Stimulated activated CD8-positive, alpha-beta memory T cell treated with anti-CD3 and anti-CD28 coated beads, Interleukin-15, amount 100 ng/mL, for 1 hour (primary cell): Measurements from ENCODE around the gene KLK6.
"Not testable (repeated sequence)": the region's sequence is repeated elsewhere in the genome, so short reads cannot be mapped to it uniquely, and the experiment has no call there.

ENCODE experiments used
- DNase-seq: peaks from one replicate; pipeline ENCODE4 v3.0.0-alpha.2; 2020; ENCODE audit warnings: low read depth

The KLK6 gene

DNA sequence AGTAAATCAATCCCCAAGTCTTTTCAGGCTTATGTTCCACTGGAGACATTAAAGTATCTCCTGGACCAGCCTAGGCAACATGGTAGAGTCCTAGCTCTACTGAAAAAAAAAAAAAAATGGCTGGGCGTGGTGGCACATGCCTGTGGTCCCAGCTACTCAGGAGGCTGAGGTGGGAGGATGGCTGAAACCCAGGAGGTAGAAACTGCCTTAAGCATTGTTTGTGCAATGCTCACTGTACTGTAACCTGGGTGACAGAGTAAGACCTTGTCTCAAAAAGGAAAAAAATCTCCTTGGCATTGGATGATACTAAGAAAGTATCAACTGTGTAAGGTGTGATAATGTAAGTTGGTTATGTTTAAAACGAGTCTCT is 23.3 kb upstream of the KLK6 start:
- no peak for DNase-seq

DNA sequence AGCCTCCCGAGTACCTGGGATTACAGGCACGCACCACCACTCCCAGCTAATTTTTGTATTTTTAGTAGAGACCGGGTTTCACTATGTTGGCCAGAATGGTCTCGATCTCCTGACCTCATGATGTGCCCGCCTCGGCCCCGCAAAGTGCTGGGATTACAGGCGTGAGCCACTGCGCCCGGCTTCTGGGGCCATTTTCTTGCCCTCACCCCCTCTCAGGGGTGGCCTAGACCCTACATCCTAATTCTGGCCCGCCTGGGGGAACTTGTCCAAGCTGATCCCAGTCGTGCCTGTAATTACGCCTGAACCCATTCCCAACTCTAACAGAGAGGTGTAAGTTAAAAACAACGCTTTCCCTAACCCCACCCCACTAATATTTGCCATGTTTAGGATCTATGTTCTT is 15.0 kb upstream of the KLK6 start:
- not testable (repeated sequence) for DNase-seq

DNA sequence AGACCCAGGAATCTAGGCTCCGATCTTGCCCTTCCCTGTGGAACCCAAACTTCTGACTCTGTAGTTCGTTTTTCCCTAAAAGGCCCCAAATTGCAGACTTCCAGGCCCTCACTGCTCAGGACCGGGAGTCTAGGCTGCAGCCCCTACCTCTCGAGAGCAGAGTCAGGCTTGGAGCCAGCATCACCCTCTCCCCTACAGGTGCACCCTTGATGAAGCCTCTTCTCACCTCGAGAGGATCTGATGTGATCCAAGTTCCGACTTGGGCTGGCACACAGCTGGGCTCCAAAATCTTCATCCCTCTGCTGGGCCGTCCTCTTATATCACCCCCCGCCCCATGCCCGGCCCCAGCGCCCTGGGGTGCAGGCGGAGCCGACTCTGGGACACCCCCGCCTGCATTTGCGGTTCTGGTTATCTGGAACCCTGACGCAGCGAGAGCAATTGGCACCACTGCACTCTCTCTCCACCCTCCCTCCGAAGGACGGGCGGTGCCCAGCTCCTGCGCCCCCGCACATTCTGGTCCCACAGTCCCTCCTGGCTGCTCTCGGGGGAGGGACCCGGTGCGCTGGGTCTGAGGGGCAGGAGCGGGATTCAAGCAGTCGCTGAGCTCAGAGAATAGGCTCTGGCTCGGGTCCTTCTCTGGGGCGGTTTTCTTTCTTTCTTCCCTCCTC is 14.4 kb upstream of the KLK6 start, which contains the start of gene KLK7:
Gene KLK7, minus strand, starts transcription at position 293 of the 668 bp plus-strand sequence. CDS start 1,518 bp downstream, outside the sequence.
- no peak for DNase-seq

DNA sequence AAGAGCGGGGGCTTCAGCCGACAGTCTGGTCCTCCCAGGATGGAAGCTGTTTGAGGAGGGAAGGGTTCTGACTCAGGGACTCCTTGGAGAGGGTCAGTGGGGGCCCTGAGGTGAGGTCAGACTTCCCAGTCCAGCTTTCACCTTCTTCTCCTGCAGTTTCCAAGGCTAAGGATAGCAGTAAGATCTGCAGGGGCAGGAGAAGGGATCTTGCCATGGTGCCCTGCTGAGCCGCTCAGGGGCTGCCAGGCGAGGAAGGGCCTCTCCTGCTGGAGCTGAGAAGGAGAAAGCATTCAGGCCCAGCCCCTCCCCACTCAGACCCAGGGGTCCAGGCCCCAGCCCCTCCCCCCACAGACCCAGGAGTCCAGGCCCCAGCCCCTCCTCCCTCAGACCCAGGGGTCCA is 12.8 kb upstream of the KLK6 start:
- no peak for DNase-seq

DNA sequence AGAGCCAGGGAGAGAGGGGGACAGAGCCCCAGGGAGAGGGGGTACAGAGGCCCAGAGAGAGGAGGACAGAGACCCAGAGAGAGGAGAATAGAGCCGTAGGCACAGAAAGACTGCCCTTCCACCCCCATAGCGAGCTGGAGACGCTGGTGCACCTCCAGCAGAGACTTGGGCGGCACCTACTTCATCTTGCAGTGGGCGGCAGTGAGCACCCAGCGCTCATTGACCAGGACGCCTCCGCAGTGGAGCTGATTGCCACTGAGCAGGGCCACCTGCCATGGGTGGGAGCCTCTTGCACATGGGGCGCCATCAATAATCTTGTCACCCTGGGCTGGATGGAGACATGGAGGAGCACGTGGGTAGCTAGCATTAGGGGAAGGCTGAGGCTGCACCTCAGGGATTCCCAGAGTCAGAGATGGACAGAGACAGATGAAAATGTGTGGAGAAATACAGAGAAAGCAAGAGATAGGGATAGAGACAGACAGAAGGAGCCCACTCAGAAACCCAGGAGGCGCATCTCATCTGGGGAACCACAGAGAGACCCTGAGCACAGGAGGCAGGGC is 12.3 kb upstream of the KLK6 start:
- DNase-seq, result no peak

DNA sequence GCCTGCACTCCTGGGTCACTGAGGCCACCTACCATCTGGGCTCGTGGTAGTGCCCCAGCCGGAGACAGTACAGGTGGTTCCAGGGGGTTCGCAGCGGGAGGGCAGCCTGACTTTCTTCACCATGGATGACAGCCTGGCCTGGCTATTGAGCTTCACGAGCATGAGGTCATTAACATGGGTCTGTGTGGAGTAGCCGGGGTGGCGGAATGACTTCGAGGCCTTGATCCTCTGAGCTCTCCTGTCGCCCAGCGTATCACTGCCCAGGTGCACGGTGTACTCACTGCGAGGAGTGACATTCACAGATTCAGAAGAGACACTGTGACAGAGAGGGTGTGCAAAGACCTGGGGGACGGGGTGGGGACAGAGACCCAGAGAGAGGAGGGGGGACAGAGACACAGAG is 10.8 kb upstream of the KLK6 start:
- no peak for DNase-seq

DNA sequence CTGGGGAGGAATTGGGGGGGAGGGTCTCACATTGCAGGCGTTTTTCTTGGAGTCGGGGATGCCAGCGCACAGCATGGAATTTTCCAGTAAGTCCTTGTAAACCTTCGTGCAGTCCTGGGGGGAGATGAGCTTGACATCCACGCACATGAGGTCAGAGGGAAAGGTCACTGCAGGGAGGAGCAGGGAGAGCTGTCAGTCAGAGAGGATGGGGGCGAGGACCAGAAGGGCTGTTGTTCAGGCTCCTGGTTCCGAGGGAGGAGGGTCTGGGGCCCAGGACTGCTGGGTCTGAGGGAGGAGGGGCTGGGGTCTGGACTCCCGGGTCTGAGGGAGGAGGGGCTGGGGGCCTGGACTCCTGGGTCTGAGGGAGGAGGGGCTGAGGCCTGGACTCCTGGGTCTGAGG is 10.4 kb upstream of the KLK6 start:
- no peak for DNase-seq

DNA sequence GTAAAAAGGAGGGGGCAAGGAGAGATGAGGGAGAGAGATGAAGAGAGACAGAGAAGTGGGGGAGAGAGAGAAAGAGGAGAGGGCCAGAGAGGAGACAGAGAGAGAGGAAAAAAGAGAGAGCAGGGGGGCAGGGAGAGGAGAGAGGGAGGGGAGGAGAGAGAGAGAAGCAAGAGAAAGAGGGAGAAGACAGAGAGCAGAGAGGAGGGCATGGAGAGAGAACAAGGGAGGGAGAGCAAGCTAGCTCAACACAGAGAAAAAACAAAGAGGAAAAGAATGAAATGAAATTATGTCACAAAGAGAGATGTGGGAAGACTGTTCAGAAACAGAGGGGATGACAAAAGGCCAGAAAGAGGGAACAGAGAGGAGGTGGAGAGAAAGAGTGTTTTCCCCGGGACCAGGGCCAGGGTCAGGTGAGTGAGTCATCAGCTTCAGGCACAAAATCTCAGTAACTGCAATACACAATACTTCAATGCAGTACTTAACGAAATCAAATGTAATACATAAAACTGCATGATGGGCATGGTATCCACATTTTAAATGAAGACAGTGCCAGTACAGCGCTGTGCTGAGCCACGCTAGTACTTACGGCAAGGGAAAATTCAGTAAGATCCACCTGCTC is 9.5 kb upstream of the KLK6 start:
- no peak for DNase-seq

DNA sequence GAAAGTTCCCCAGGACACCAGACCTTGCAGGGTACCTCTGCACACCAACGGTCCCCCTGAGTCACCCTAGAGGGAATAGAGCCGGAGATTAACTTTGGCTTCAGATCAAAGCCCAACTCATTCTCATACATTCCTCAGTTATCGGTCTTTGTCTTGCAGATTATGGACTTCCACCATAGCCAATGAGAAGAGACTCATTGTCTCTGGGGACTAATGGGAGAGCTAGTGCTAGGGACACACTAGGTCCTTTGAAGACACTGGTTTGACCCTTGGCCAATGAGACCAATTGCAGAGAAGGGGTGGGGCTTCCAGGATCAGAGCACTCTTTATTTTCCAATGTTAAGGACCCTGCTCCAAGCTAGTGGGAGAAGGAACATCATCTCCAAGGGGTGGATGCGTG is 8.2 kb upstream of the KLK6 start:
- DNase-seq, result no peak

DNA sequence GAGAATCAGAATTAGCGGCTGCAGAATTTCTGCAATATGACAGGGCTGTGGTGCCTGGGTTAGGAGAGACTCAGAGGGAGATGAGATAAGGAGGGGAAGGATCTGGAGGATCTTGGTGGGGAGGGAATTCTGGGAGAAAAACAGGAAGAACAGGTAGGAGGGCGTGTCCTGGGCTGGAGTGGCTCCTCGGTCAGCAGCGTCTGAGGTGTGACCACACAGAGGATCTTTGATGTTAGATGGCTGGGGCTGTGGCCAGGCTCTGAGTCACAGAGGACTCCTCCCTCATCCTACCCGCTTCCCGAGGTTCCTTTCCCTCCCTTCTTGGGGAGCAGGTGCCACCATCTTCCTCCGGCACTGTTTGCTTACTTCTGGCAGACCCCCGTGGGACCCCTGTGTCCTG is 6.4 kb upstream of the KLK6 start:
- no peak for DNase-seq

DNA sequence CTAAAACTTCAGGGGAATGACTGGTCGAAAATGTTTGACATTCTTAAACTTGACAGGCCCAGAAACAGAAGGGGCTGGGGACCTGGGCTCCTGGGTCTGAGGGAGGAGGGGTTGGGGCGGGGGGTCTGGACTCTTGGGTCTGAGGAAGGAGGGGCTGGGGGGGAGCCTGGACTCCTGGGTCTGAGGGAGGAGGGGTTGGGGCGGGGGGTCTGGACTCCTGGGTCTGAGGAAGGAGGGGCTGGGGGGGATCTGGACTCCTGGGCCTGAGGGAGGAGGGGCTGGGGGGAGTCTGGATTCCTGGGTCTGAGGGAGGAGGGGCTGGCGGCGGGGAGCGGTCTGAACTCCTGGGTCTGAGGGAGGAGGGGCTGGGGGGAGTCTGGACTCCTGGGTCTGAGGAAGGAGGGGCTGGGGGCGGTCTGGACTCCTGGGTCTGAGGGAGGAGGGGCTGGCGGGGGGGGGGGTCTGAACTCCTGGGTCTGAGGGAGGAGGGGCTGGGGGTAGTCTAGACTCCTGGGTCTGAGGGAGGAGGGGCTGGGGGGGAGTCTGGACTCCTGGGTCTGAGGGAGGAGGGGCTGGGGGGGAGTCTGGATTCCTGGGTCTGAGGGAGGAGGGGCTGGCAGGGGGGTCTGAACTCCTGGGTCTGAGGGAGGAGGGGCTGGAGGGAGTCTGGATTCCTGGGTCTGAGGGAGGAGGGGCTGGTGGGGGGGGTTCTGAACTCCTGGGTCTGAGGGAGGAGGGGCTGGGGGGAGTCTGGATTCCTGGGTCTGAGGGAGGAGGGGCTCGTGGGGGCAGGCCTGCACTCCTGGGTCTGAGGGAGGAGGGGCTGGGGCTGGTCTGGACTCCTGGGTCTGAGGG is 5.5 kb upstream of the KLK6 start:
- DNase-seq, result no peak

DNA sequence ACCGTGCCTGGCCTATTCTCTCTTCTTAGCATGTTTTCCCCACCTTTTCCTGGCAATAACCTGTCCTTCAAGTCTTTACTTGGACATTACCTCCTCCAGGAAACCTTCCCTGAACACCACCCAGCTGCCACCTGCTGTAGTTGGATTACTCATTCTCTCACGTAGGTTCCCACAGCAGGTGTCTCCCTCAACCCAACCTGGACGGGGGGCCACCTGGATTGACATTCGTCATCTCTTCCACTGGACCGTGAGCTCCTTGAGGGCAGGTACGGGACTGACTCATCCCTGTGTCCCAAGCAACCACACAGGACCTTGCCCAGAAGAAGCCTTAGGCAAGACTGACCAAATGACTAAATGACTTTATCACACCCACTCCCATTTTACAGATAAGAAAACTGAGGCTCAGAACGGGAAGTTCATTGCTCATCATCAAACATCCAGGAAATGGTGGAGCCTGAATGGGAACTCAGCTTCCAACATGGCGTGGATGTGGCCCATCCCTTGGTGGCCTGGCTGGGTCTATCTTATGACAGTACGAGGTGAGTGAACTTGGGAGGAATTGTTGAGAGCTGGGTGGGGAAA is 3.5 kb upstream of the KLK6 start:
- no peak for DNase-seq

DNA sequence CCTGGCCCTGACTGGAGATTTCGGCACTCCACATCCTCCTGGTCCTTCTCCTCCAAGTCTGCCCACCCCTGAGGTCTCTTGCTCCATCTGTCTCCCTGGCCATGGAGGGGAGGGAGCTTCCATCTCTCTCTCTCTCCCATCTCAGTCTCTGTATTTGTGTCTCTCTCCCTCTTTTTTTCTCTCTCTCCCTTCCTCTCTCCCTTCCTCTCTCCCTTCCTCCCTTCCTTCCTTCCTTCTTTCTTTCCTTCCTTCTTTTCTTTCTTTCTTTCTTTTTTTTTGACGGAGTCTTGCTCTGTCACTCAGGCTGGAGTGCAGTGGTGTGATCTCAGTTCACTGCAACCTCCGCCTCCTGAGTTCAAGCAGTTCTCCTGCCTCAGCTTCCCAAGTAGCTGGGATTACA is 419 bp upstream of the KLK6 start:
- DNase-seq, result not testable (repeated sequence)

DNA sequence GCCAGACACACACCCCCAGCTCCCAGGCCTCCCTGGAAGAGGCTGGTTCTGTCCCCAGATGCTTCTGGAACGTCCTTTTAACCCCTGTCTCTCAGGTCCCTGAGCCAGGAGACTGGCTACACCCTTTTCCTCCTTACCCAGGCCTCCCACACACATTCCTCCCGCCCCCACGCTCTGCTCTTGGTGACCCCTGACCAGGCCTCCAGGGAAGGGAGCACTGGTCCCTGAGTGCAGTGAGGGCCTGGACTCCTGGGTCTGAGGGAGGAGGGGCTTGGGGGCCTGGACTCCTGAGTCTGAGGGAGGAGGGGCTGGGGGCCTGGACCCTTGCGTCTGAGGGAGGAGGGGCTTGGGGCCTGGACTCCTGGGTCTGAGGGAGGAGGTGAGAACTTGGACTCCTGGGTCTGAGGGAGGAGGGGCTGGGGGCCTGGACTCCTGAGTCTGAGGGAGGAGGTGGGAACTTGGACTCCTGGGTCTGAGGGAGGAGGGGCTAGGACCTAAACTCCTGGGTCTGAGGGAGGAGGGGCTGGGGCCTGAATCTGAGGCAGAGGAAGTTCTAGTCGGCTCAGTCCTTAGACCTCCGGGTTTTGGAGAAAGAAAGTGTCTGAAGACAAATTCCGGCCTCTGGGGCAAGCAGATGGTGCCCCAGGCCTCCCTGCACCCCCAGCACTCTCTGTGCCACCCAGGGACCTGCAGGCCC is 527 bp downstream of the KLK6 start:
- no peak for DNase-seq

DNA sequence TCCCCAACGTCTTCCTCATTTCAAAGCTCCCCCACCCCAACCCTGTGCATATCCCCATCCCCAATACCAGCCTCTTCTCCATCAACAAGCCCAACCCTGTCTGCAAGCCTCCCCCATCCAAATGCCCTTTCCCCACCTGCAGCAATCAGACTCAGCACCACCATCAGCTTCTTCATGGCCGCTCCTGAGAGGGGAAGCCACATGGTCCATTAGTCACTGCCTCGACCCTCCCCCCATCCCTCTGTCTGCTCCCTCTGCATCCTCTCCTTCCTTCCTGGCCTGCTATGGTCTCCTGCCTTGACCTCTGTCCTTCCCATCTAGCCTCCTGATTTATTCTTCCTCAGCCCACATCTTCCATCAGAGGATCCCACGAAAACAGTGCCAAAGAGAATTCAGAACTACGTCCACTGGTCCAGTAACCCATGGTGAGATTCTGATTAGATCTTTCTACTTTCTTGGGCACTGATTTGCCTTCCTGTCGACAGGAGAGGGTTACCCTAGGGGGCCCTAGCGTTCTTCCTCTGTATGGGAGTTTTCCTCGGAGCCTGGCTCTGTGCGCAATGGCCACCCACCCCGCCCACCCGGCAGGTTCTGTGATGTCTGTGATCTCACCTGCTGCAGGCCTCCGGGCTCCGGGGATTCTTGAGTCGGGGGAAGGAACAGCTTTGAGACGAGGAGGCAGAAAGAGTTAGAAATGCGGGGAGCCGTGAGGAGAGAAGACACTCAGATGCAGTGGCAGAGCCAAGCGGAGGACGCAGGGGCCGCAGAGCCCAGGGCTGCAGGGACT is 1.3 kb downstream of the KLK6 start:
- no peak for DNase-seq

DNA sequence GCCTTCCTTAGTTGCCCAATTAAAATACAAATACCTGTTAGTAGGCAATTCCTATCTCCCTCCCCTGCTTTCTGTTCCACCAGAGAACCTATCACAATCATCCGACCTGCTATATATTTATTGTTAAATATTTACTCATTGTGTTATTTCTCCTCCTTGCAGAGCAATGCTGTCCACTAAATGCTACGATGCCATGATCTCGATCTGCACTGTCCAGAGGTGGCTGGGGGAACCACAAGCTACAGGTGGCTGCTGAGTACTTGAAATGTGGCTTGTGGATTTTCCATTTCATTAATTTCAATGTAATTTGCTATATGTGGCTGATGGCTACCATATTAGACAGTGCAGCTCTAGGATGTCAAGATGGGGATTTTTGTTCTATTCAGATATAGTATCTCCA is 5.1 kb downstream of the KLK6 start:
- DNase-seq, result no peak

DNA sequence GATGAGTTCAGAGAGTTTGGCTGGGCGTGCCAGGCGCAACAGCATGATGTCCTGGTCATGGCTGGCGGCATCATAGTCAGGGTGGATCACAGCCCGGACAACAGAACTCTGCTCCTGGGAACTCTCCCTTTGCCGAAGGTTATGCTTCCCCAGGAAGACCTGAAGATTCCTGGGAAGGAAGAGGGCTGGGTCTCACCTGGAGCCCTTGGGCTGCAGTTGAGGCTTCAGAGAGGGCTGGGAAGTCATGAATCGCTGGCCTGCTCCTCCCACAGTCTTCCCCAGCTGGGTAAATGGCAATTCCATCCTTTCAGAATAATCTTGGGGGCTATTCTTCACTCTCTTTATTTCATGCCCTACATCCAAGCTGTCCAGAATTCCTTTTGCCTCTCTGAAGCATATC is 6.0 kb downstream of the KLK6 start:
- no peak for DNase-seq

DNA sequence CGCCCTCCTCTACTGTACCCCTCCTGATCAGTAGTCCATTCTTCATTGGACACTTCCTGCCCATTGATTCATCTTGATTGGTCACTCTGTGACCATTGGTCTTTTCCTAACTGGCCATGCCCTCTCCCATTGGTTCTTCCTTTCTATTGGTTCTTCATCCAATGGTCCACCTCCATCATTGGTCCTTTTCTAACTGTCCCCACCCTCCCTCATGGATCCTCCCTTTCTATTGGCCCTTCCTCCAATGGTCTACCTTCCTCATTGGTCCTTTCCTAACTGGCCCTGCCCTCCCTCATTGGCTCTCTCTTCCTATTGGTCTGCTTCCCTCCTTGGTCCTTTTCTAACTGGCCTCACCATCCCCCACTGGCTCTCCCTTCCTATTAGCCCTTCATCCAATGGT is 7.1 kb downstream of the KLK6 start:
- DNase-seq, result no peak

DNA sequence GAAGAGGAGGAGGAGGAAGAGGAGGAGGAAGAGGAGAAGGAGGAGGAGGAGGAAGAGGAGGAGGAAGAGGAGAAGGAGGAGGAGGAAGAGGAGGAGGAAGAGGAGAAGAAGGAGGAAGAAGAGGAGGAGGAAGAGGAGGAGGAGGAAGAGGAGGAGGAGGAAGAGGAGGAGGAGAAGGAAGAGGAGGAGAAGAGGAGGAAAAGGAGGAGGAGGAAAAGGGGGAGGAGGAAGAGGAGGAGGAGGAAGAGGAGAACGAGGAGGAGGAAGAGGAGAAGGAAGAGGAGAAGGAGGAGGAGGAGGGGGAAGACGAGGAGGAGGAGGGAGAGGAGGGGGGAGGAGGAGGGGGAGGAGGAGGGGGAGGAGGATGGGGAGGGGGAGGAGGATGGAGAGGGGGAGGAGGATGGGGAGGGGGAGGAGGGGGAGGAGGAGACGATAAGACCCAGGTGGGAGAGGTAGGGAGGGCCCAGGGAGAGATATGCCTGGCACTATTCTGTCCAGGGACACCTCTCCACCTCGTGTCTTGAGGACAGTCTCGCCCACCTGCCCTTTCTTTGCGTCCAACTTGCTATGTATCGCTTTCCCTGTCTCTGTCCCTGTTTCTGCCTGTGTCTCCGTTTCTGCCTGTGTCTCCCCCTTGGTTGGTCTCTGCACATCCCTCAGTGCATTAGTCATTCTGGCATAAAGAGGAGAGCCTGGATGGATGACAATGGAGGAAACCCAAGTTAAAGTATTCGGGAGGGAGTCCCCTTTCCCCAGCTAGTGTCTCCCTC is 9.5 kb downstream of the KLK6 start:
- DNase-seq, result no peak

DNA sequence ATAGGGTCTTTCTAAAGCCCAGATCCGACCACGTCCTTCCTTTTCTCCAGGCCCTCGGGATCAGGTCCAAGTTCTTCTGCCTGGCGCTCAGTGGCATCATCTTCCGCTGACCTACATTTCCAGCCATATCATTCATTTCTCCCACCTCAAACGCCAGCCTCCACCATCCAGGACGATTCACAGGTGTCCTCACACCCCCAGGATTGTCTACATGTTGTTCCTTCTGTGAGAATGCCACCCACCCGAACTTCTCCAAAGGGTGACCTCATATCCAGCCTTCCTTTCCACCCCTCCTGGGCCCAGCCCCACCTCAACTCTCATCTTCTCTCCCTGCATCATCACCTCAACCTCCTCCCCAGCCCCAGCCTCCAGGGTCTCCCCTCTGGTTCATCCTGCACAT is 11.8 kb downstream of the KLK6 start:
- DNase-seq, result no peak
